Measurements from ENCODE around the gene PAH. TPM values are rescaled to one million over a fixed set of nuclear protein-coding genes. Genes with fewer than 3 reads are reported as not detected.

PAH gene
- polyA plus RNA-seq, 3 donors = not detected

- H3K4me3 ChIP-seq (replicated peaks in 1 of 3; ENCODE audit: low read depth in 2 of 3, low read length in 3 of 3) = no peak overlapping the region
- no peak for TF ChIP-seq CTCF (IDR thresholded peaks at IDR 0.05)
- Mint-ChIP-seq H3K27ac (no peak overlapping the region), H3K9me3 (peaks cover 0 to 3% (median 0%) of the 10 kb centered on the region in 7 donors), H3K36me3 (no peaks in the 10 kb centered on the region), H3K4me1 (no peaks in the 10 kb centered on the region), H3K27me3 (ENCODE audit: low read depth in 3 of 3) (peaks cover 0 to 7% (median 3%) of the 10 kb centered on the region in 3 donors), H3K4me3 (no peak overlapping the region)
- no peaks in the 10 kb centered on the region for H3K79me2 ChIP-seq (ENCODE audit: insufficient read depth, low read length)
- no peaks in the 10 kb centered on the region for H3K9me3 ChIP-seq (replicated peaks in 1 of 2; ENCODE audit: control insufficient read depth in 1 of 2, insufficient read depth in 1 of 2, low read length in 2 of 2)
- 85% methylated on average over 7 of the region's 9 CpGs for WGBS (ENCODE audit: insufficient coverage)
- H3K9ac ChIP-seq (ENCODE audit: insufficient read depth, low read length, poor library complexity, severe bottlenecking) = no peak overlapping the region
- peaks cover 0 to 4% of the 10 kb centered on the region in 2 donors for H3K27me3 ChIP-seq (ENCODE audit: control insufficient read depth in 2 of 2, insufficient read depth in 2 of 2, low read length in 2 of 2)
- H4K20me1 ChIP-seq (ENCODE audit: insufficient read depth, low read length) = no peaks in the 10 kb centered on the region
- no peak overlapping the region for H3K27ac ChIP-seq (ENCODE audit: low read depth in 1 of 2, low read length in 2 of 2)
- no peak overlapping the region for H3K4me2 ChIP-seq (replicated peaks; ENCODE audit: extremely low read depth, low read length, poor library complexity, severe bottlenecking)
- no peaks in the 10 kb centered on the region for H3K4me1 ChIP-seq (ENCODE audit: control insufficient read depth in 1 of 2, insufficient read depth in 2 of 2, low read length in 2 of 2)
- DNase-seq = no peak
- no peak overlapping the region for H2AFZ ChIP-seq (ENCODE audit: insufficient read depth, low read depth, low read length, poor library complexity, severe bottlenecking)
- no peaks in the 10 kb centered on the region for H3K36me3 ChIP-seq (replicated peaks in 1 of 2; ENCODE audit: control insufficient read depth in 1 of 2, insufficient read depth in 2 of 2, low read length in 2 of 2)
- intact Hi-C loops (cut with micrococcal nuclease) = no loop called here
These were observed 117.8 kb downstream of the PAH start for GRCh38 chr12:102799229-102799628.

- TF ChIP-seq CTCF (IDR thresholded peaks at IDR 0.05) = no peak
- no peak for DNase-seq
- Mint-ChIP-seq H3K27me3 (ENCODE audit: low read depth in 3 of 3) (peaks cover 0 to 8% (median 3%) of the 10 kb centered on the region in 3 donors), H3K4me3 (no peak overlapping the region), H3K9me3 (peaks cover 0 to 2% (median 0%) of the 10 kb centered on the region in 7 donors), H3K36me3 (no peaks in the 10 kb centered on the region), H3K27ac (no peak overlapping the region), H3K4me1 (no peaks in the 10 kb centered on the region)
- no peaks in the 10 kb centered on the region for H3K79me2 ChIP-seq (ENCODE audit: insufficient read depth, low read length)
- H3K36me3 ChIP-seq (replicated peaks in 1 of 2; ENCODE audit: control insufficient read depth in 1 of 2, insufficient read depth in 2 of 2, low read length in 2 of 2) = no peaks in the 10 kb centered on the region
- no peak overlapping the region for H2AFZ ChIP-seq (ENCODE audit: insufficient read depth, low read depth, low read length, poor library complexity, severe bottlenecking)
- no peaks in the 10 kb centered on the region for H4K20me1 ChIP-seq (ENCODE audit: insufficient read depth, low read length)
- no peaks in the 10 kb centered on the region for H3K4me1 ChIP-seq (ENCODE audit: control insufficient read depth in 1 of 2, insufficient read depth in 2 of 2, low read length in 2 of 2)
- no peak overlapping the region for H3K4me2 ChIP-seq (replicated peaks; ENCODE audit: extremely low read depth, low read length, poor library complexity, severe bottlenecking)
- no peaks in the 10 kb centered on the region for H3K9me3 ChIP-seq (replicated peaks in 1 of 2; ENCODE audit: control insufficient read depth in 1 of 2, insufficient read depth in 1 of 2, low read length in 2 of 2)
- intact Hi-C loops (cut with micrococcal nuclease) = no loop called here
- no peak overlapping the region for H3K27ac ChIP-seq (ENCODE audit: low read depth in 1 of 2, low read length in 2 of 2)
- H3K9ac ChIP-seq (ENCODE audit: insufficient read depth, low read length, poor library complexity, severe bottlenecking) = no peak overlapping the region
- WGBS (ENCODE audit: insufficient coverage) = 93% methylated on average over 3 of the region's 5 CpGs
- H3K4me3 ChIP-seq (replicated peaks in 1 of 3; ENCODE audit: low read depth in 2 of 3, low read length in 3 of 3) = no peak overlapping the region
- H3K27me3 ChIP-seq (ENCODE audit: control insufficient read depth in 2 of 2, insufficient read depth in 2 of 2, low read length in 2 of 2) = peaks cover 0 to 4% of the 10 kb centered on the region in 2 donors
These were observed 119.5 kb downstream of the PAH start for GRCh38 chr12:102797528-102797927.

Data from CD14-positive monocyte (primary cell).